ENCODE measurements around the gene STAT5A. TPM values are rescaled to one million over a fixed set of nuclear protein-coding genes. Genes with fewer than 3 reads are reported as not detected.
"Not testable (repeated sequence)": the region's sequence is repeated elsewhere in the genome, so short reads cannot be mapped to it uniquely, and the experiment has no call there.

Gene STAT5A
- total RNA-seq, 3 donors from 2014 or later, result 72.8 to 363 (median 78.9) TPM

GRCh38 chr17:42291129-42291528 is 2.8 kb downstream of the STAT5A start:
- no peak for DNase-seq (ENCODE audit: low spot score in 2 of 2)
- no peaks in the 10 kb centered on the region for H3K9me3 ChIP-seq
- H3K36me3 ChIP-seq, result no peaks in the 10 kb centered on the region
- no peaks in the 10 kb centered on the region for H3K27me3 ChIP-seq
- intact Hi-C loops (cut with DNase I; ENCODE audit: low total_unique reads), result no loop called here
- H3K27ac ChIP-seq, result no peak overlapping the region
- H3K4me1 ChIP-seq, result peaks cover 13% of the 10 kb centered on the region in 2 donors
- H3K4me3 ChIP-seq, result no peak overlapping the region
- TF ChIP-seq CTCF (IDR thresholded peaks at IDR 0.05) (no peak), POLR2A (IDR thresholded peaks at IDR 0.05) (no peak), POLR2AphosphoS5 (IDR thresholded peaks at IDR 0.05) (no peak)

- no peak overlapping the region for H3K4me3 ChIP-seq
- no peaks in the 10 kb centered on the region for H3K27me3 ChIP-seq
- no peak for TF ChIP-seq CTCF (IDR thresholded peaks at IDR 0.05)
- TF ChIP-seq POLR2A (IDR thresholded peaks at IDR 0.05), result no peak
- TF ChIP-seq POLR2AphosphoS5 (IDR thresholded peaks at IDR 0.05), result no peak
- peak overlapping the region; percentile 40 to 48 for H3K27ac ChIP-seq
- intact Hi-C loops (cut with DNase I; ENCODE audit: low total_unique reads), result no loop called here
- H3K9me3 ChIP-seq, result no peaks in the 10 kb centered on the region
- peaks cover 0 to under 1% of the 10 kb centered on the region in 2 donors for H3K4me1 ChIP-seq
- DNase-seq (ENCODE audit: low spot score in 2 of 2), result peak; percentile 57 to 77
- H3K36me3 ChIP-seq, result no peaks in the 10 kb centered on the region
Observed at GRCh38 chr17:42294469-42295398, 6.4 kb downstream of the STAT5A start.

- TF ChIP-seq POLR2A (IDR thresholded peaks at IDR 0.05) (no peak), CTCF (IDR thresholded peaks at IDR 0.05) (no peak), POLR2AphosphoS5 (IDR thresholded peaks at IDR 0.05) (no peak)
- intact Hi-C loops (cut with DNase I; ENCODE audit: low total_unique reads), result no loop called here
- no peak for DNase-seq (ENCODE audit: low spot score in 2 of 2)
- no peaks in the 10 kb centered on the region for H3K4me1 ChIP-seq
- no peak overlapping the region for H3K4me3 ChIP-seq
- H3K27me3 ChIP-seq, result no peaks in the 10 kb centered on the region
- H3K36me3 ChIP-seq, result no peaks in the 10 kb centered on the region
- no peak overlapping the region for H3K27ac ChIP-seq
- H3K9me3 ChIP-seq, result no peaks in the 10 kb centered on the region
Observed at GRCh38 chr17:42296012-42296411, 7.7 kb downstream of the STAT5A start.

GRCh38 chr17:42297775-42298174 is 9.5 kb downstream of the STAT5A start:
- not testable (repeated sequence) for H3K36me3 ChIP-seq

GRCh38 chr17:42299361-42299760 is 11.1 kb downstream of the STAT5A start:
- intact Hi-C loops (cut with DNase I; ENCODE audit: low total_unique reads); DNase-seq (ENCODE audit: low spot score in 2 of 2); H3K36me3 ChIP-seq; H3K9me3 ChIP-seq; H3K27me3 ChIP-seq; H3K27ac ChIP-seq; H3K4me1 ChIP-seq; H3K4me3 ChIP-seq: not testable (repeated sequence)

More at GRCh38 chr17:42297775-42298174, 9.5 kb downstream of the STAT5A start:
- DNase-seq (ENCODE audit: low spot score in 2 of 2); H3K27ac ChIP-seq; H3K27me3 ChIP-seq; H3K4me3 ChIP-seq; intact Hi-C loops (cut with DNase I; ENCODE audit: low total_unique reads); H3K4me1 ChIP-seq; H3K9me3 ChIP-seq: not testable (repeated sequence)

GRCh38 chr17:42299913-42300312 is 11.6 kb downstream of the STAT5A start:
- H3K9me3 ChIP-seq; H3K27ac ChIP-seq; H3K36me3 ChIP-seq; H3K27me3 ChIP-seq; DNase-seq (ENCODE audit: low spot score in 2 of 2); H3K4me1 ChIP-seq; H3K4me3 ChIP-seq: not testable (repeated sequence)
- intact Hi-C loops (cut with DNase I; ENCODE audit: low total_unique reads), result loop anchor here (10.0 kb wide), 1 partner anchor 1735 kb away; the partner anchor contains the start of gene CCR7

All from breast epithelium (tissue), 4 donors.